Activated CD4-positive, alpha-beta T cell treated with anti-CD3 and anti-CD28 coated beads for 4 hours (primary cell): ENCODE measurements around the gene NRXN2.

Experiments
- DNase-seq, 2 donors: peaks; one replicate each; pipeline ENCODE4 v3.0.0-alpha.2; 2020

NRXN2 gene

DNA sequence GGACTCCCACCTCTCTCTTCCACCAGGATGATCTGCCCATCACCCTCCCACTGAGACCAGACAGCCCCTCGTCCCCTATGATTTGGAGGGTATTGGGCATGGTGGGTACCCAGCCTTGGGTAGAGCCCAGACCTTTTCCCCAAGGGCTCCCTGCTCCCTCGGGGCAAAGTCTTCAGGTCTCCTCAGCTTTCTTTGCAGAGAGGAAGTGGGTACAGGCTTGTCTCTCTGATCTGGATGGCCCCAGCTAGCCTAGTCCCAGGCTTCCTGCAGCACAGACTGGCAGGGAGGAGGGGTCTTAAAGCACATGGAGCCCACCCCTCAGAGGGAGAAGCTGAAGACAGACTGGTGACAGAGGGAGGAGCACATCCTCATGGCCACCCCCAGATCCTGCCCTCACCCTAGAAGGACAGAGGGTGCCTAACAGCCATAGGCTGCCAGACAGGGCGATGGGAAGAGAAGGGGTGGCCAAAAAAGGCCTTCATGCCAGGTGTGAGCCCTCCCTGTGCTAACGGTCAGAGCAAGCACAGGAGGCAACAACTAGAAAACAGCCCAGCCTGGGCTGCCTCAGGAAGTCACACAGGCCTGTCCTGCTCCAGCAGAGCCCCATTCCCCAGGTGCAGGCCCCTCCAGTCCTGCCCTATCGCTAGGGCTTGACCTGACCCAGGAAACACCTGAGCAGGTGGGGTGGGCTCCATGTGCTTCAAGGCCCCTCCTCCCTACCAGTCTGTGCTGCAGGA lies 101.5 kb downstream of the NRXN2 start:
- DNase-seq = no peak

- no peak for DNase-seq
Observed at GRCh38 chr11:64620381-64620971, 102.5 kb downstream of the NRXN2 start.

- no peak for DNase-seq
Observed at GRCh38 chr11:64619811-64620380, 103.1 kb downstream of the NRXN2 start.

DNA sequence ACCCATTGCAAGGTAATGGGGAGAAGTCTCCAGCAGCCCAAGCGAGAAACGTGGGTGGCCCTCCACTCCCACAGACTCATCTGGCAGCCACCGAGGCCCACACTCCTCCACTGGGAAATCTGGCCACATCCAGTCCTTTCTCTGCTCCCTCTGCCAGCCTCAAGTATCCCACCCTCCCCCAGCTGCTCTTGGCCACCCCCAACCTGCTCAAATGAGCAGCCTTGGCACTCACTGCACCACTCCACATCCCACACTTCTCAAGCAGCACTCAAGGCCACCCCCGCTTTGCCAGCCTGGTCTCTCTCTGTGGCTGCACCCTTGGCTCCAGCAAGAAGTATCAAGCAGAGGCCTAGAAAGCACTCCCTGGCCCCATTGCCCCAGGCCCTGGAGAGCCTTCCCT lies 103.8 kb downstream of the NRXN2 start:
- DNase-seq = no peak

DNA sequence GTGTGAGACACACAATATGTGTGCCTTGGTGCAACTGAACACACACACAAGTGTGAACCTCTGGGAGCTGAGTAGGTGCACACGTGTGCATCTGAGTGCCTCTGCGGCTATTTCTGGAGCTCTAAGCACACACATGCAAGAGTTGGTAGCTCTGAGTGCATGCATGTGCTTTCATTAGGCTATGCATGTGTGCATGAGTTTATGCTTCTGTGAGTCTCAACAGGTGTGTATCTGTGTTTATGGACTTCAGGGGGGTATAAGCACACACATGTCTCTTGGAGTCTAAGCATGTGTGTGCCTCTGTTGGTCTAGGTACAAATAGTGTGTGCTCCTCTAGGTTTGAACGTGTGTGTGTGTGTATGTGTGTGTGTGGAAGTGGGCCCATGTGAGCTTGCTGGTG lies 106.2 kb downstream of the NRXN2 start:
- DNase-seq = no peak

- DNase-seq = no peak
Observed at GRCh38 chr11:64614917-64615316, 108.1 kb downstream of the NRXN2 start.

- DNase-seq = no peak
Observed at GRCh38 chr11:64613648-64614047, 109.3 kb downstream of the NRXN2 start.

DNA sequence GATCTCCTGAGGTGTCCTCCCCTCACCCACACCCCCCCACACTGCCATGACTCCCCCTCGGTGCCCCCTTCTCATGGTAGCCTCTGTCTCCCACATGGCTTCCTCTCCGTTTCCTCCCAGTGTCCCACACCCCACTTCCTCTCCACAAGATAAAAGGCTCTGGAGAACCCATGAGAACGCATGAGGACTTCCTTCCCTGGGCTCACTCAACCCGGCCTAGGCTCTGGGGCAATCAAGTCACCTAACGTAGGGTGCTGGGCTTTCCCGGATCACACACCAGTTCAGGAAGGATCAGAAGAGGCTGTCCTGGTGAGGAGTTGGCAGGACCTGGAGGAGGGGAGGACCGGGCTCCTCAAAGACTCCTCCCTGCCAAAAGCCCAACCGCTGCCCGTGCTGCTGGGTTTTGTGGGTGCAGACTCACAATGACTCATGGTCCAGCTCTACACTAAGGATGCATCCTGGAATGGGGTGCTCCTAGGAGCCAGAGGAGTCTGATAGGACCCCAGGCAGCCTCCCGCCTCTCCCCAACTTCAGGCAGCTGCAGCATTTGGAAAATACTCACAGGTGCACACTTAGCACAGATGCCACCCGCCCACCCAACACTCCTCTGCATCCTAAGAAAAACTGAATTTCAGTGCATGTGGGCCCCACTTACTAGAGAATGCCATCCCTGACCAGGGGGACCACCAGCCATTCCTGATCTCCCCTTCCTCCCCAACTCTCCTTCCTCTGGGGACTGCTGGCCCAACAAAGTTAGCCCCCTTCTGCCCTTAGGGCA lies 110.9 kb downstream of the NRXN2 start:
- no peak for DNase-seq

DNA sequence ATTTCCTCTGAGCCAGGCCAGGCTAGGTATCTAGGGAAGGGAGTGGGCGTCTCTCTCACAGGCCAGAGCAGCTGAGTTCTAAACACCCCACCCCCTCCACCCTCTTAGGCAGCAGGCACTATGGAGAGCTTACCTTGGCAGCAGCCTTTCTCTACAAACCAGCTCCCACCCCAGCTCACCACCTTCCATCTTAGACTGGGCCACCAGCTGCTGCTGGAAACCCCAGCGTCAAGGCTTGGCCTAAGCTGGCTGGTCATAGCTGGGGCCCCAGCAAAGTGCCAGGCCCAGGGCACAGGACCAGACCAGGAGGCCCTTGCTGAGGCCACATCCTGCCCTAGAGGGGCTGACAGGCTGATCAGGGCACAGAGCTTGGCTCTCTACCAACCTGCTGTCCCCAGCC lies 111.8 kb downstream of the NRXN2 start:
- no peak for DNase-seq

GRCh38 chr11:64610596-64610995 lies 112.4 kb downstream of the NRXN2 start:
- no peak for DNase-seq

GRCh38 chr11:64609436-64610047 lies 113.5 kb downstream of the NRXN2 start:
- no peak for DNase-seq

DNA sequence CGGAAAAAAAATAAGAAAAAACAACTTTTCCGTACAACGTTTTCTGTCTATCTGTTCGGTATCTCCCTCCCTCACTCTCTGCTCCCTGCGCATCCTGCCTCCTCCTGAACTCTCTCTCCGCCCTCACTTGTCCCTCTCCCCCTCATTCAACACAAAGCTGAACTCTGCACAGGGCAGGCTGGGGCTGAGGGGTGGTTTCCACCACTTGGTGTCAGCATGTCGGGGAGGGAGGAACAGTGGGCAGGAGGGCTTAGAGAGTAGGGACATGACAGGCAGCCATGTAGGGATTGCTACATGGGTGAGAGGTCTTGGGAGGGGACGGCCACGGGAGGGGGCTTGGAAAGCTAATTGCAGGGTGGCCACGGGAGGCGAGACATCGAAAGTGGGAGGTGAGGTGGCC lies 114.4 kb downstream of the NRXN2 start:
- DNase-seq = no peak

GRCh38 chr11:64608046-64608445 lies 115.0 kb downstream of the NRXN2 start:
- DNase-seq = no peak

DNA sequence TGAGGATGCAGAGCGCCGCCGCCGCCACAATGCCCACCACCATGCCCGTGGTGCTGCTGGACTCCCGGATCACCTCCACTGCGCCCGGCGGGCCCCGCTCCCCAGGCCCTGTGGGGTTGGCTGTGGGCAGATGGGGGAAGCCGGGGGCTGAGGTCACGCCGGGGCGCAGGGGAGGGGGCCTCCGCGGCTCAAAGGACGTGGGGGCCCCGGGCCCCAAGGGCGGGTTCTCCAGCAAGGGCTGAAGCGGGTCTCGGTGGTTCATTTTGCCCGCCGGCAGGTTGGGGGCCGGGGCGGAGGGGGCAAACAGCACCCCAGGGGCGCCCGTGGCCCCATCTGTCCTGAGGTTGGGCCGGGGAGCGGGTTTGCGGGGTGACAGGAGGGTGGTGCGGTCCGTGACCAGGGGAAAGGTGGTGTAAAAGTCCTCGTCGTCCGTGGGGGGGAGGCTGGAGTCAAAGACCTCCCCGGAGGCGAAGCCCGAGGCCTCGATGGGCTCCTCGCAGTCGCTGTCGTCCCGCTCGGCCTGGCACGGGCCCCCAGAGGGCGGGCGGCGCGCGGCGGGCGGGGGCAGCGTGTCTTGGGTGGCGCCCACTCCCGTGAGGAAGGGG lies 115.5 kb downstream of the NRXN2 start:
- DNase-seq = no peak

DNA sequence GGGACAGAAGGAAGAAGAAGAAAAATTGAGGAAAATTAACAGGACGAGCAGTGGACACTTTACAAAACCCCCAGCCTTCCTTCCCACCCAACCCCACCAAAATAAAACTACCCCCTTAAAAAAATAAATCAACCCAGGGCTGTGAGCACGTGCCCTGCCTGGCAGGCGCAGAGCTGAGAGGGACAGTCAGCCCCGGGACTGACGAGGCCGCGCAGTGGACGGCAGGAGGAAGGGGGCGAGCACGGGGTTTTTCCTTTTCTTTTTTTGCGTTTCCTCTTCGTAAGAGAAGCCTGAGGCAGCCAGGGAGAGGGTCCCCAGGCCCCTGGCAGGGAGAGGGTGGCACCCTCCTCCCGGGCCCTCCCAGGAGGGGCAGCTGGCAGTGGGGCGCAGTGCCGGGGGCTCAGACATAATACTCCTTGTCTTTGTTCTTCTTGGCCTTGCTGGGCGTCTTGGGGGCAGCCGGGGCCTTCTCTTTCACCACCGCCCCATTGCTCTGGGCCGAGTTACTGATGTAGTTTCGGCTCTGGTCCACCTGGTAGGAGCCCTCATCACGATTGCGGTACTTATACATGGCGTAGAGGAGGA lies 116.1 kb downstream of the NRXN2 start:
- no peak for DNase-seq

GRCh38 chr11:64605656-64606585 lies 117.1 kb downstream of the NRXN2 start:
- DNase-seq = no peak

- no peak for DNase-seq
Observed at GRCh38 chr11:64605244-64605560, 117.8 kb downstream of the NRXN2 start.

DNA sequence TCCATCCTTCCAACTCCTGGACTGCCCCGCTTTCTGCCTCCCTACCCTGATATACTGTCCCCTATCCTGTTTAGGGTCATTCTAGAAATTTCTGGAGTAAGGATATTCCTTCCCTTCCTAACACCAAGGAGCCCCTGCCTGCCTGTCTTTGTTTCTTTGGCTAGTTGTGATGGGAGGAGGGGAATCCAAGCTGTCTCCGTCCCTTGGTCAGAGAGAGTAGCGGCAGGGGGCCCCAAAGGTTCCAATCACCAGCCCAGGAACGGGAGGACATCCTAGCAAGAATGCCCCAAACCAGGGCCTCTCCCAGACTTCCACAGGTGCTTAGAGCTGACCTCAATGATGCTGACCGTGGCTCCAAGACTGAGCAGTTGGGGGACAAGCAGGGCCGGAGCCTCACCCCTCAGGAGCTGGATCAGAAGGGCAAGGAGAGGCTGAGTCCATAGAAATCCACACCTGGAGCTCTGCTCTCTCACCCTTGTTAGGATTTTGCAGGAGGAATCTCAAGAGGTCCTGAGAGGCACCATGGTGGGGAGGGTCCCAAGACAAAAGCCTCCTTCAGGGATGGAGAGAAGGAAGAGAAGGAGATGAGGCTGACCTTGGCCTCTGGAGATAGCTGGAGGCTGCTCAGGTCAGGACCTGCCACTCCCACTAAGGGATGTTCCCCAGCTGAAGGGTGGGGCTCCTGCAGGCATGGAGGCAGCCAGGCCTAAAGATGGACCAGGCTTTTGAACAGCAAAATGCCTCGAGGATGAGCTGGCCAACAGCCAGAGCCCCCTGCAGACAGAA lies 118.3 kb downstream of the NRXN2 start:
- no peak for DNase-seq

GRCh38 chr11:64603411-64604110 lies 119.4 kb downstream of the NRXN2 start:
- DNase-seq = no peak

GRCh38 chr11:64602466-64603070 lies 120.4 kb downstream of the NRXN2 start:
- no peak for DNase-seq
